B cell (primary cell): ENCODE measurements around the gene CBX8. TPM values are rescaled to one million over a fixed set of nuclear protein-coding genes. Genes with fewer than 3 reads are reported as not detected.

Source experiments
- ATAC-seq: fragments of 200-7000 bp; cut with Tn5 transposase; one replicate; pipeline ENCODE4 v1.10.0; 2021; ENCODE audit warnings: low read depth, mild to moderate bottlenecking, moderate number of reproducible peaks, moderate library complexity
- CTCF ChIA-PET: fragments of 350-600 bp; sonication (Branson Sonifier 250); formaldehyde crosslinking; loops from one replicate; lab custom pipeline; 2021; ENCODE audit warnings: antibody characterized with exemption, inconsistent platforms; lab: Charles Lee
- POLR2A ChIA-PET: fragments of 350-600 bp; sonication (Branson Sonifier 250); formaldehyde crosslinking; loops from one replicate; lab custom pipeline; 2021; ENCODE audit warnings: antibody characterized with exemption; lab: Charles Lee
- DNase-seq: peaks from one replicate; pipeline ENCODE4 v3.0.0; 2013
- H2AFZ ChIP-seq: 2 replicates; pipeline ENCODE4 v1.6.1; 2012; ENCODE audit warnings: mild to moderate bottlenecking, low read depth, low read length; ENCODE audit not compliant: insufficient read depth, poor library complexity, severe bottlenecking
- H3K27ac ChIP-seq, 2 donors: 1 replicate in 1 of 2; 2 replicates in 1 of 2; pipeline ENCODE4 v1.5.1; 2012 to 2013; ENCODE audit warnings: low read length in 2 of 2, mild to moderate bottlenecking in 2 of 2, moderate library complexity in 1 of 2
- H3K27me3 ChIP-seq, 4 experiments: fragments of 200-600 bp in 1 of 4; sonication (generic) in 1 of 4; replicated peaks in 1 of 4; 1 replicate in 2 of 4; 2 replicates in 2 of 4; pipeline versions ENCODE4 v1.6.1 to v1.7.0; 2013 to 2016; ENCODE audit warnings: low read length in 3 of 4, mild to moderate bottlenecking in 2 of 4, mixed read lengths in 1 of 4, moderate library complexity in 1 of 4; ENCODE audit not compliant: insufficient read depth in 4 of 4, control insufficient read depth in 3 of 4; ENCODE audit errors: control extremely low read depth in 1 of 4
- H3K36me3 ChIP-seq, 2 experiments: replicated peaks in 1 of 2; 1 replicate in 1 of 2; 2 replicates in 1 of 2; pipeline versions ENCODE4 v1.6.1 to v1.7.1; 2013; ENCODE audit warnings: low read length in 1 of 2; ENCODE audit not compliant: insufficient read depth in 2 of 2, control insufficient read depth in 1 of 2; ENCODE audit errors: control extremely low read depth in 1 of 2, extremely low read depth in 1 of 2
- H3K4me1 ChIP-seq, 2 donors: fragments of 200-600 bp in 1 of 2; sonication (generic) in 1 of 2; 1 replicate in 1 of 2; 2 replicates in 1 of 2; pipeline versions ENCODE4 v1.5.1 to v1.6.1; 2013 to 2017; ENCODE audit warnings: low read length in 2 of 2; ENCODE audit not compliant: control insufficient read depth in 2 of 2, insufficient read depth in 2 of 2
- H3K4me2 ChIP-seq: replicated peaks from 2 replicates; pipeline ENCODE3; 2012; ENCODE audit warnings: mild to moderate bottlenecking, low read depth, low read length; ENCODE audit not compliant: poor library complexity, severe bottlenecking
- H3K4me3 ChIP-seq, 5 experiments: fragments of 200-600 bp in 1 of 5; sonication (generic) in 1 of 5; 1 replicate in 3 of 5; 2 replicates in 2 of 5; pipeline versions ENCODE4 v1.5.1 to v1.7.0; 2011 to 2016; ENCODE audit warnings: low read length in 4 of 5, mild to moderate bottlenecking in 4 of 5, low read depth in 2 of 5, control low read depth in 1 of 5, moderate library complexity in 1 of 5; ENCODE audit not compliant: insufficient read depth in 1 of 5; ENCODE audit errors: control extremely low read depth in 1 of 5, extremely low read depth in 1 of 5
- H3K79me2 ChIP-seq: fragments of 200-600 bp; sonication (generic); one replicate; pipeline ENCODE4 v1.6.0; 2016; ENCODE audit warnings: low read length; ENCODE audit not compliant: control insufficient read depth, insufficient read depth
- H3K9ac ChIP-seq: fragments of 200-600 bp; sonication (generic); 2 replicates; pipeline ENCODE4 v1.6.1; 2017; ENCODE audit warnings: mild to moderate bottlenecking, low read length, moderate library complexity
- H3K9me3 ChIP-seq, 3 donors: one replicate each; pipeline versions ENCODE4 v1.6.1 to v1.7.1; 2013; ENCODE audit warnings: low read length in 2 of 3; ENCODE audit not compliant: control insufficient read depth in 2 of 3, insufficient read depth in 1 of 3; ENCODE audit errors: control extremely low read depth in 1 of 3
- H4K20me1 ChIP-seq: 2 replicates; pipeline ENCODE4 v1.6.0; 2012; ENCODE audit warnings: mild to moderate bottlenecking, low read length; ENCODE audit not compliant: insufficient read depth, control insufficient read depth, poor library complexity, severe bottlenecking
- H3K27ac Mint-ChIP-seq: one replicate; pipeline ENCODE4 v1.8.0; 2021; ENCODE audit warnings: mixed read lengths
- H3K27me3 Mint-ChIP-seq: one replicate; pipeline ENCODE4 v1.8.0; 2021; ENCODE audit warnings: mixed read lengths
- H3K4me1 Mint-ChIP-seq: one replicate; pipeline ENCODE4 v1.8.0; 2021; ENCODE audit warnings: mixed read lengths
- H3K4me3 Mint-ChIP-seq: one replicate; pipeline ENCODE4 v1.8.0; 2021; ENCODE audit warnings: mixed read lengths
- H3K9me3 Mint-ChIP-seq: one replicate; pipeline ENCODE4 v1.8.0; 2022; ENCODE audit warnings: mixed read lengths; ENCODE audit not compliant: insufficient read depth
- EZH2 ChIP-seq: IDR thresholded peaks from 2 replicates; pipeline ENCODE4 v1.6.1; 2012; ENCODE audit warnings: borderline replicate concordance, low read depth, mild to moderate bottlenecking, moderate library complexity, low read length; ENCODE audit not compliant: insufficient read depth, poor library complexity, severe bottlenecking
- WGBS: methylation state at CpG from one replicate; pipeline ENCODE4 v1.1.5; 2013; ENCODE audit warnings: missing lambda C conversion rate; ENCODE audit not compliant: insufficient coverage; 5-methylcytosine and 5-hydroxymethylcytosine counted together
- intact Hi-C: fragments of 100-400 bp; cut with micrococcal nuclease; formaldehyde crosslinking; loops from one replicate; pipeline ENCODE4 v1.10.0; 2022
- polyA plus RNA-seq: library from polyadenylated mRNA; depleted of rRNA; stranded (reverse); fragments of >200 nt; gene quantifications from 2 replicates; pipeline ENCODE4 v1.2.3, GENCODE V29; 2012
- total RNA-seq, 2 donors: library from RNA; stranded (reverse); fragments of 120-200 nt in 1 of 2; gene quantifications; 1 replicate in 1 of 2; 2 replicates in 1 of 2; pipeline versions ENCODE4 v1.2.3 to v1.2.4, GENCODE V29; 2013 to 2022
- TF ChIP-seq, protein P1 (sequence below): fragments of 200-600 bp; IDR thresholded peaks from one replicate; pipeline ENCODE4 v1.8.0; 2022; ENCODE audit warnings: antibody characterized with exemption, mild to moderate bottlenecking

Gene CBX8
- total and polyA plus RNA-seq, 2 donors (not counting 1 experiment from before 2014, with no cell fraction given), result 0.31 to 6.8 TPM

DNA sequence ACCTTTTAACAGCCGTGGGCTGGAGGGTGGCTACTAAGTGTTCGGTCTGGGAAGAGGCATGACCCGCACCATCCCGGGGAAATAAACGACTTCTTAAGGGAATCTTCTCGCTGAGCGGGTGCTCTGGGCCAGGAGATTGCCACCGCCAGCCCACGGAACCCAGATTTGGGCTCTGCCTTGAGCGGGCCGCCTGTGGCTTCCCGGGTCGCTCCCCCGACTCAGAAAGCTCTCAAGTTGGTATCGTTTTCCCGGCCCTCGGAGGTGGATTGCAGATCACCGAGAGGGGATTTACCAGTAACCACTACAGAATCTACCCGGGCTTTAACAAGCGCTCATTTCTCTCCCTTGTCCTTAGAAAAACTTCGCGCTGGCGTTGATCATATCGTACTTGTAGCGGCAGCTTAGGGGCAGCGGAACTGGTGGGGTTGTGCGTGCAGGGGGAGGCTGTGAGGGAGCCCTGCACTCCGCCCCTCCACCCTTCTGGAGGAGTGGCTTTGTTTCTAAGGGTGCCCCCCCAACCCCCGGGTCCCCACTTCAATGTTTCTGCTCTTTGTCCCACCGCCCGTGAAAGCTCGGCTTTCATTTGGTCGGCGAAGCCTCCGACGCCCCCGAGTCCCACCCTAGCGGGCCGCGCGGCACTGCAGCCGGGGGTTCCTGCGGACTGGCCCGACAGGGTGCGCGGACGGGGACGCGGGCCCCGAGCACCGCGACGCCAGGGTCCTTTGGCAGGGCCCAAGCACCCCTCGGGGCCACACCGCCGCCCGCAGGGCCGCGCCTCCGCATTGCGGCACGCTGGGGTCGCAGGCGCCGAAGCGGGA is 46.0 kb upstream of the CBX8 start:
- Mint-ChIP-seq H3K4me1 (peaks cover 43% of the 10 kb centered on the region), H3K27ac (peak overlapping the region; percentile 81), H3K4me3 (peak overlapping the region; percentile 79), H3K27me3 (peaks cover 25% of the 10 kb centered on the region), H3K9me3 (no peaks in the 10 kb centered on the region)
- Histone ChIP-seq H3K4me2 (peak overlapping the region; percentile 89), H3K9me3 (peaks cover 0 to 37% (median 0%) of the 10 kb centered on the region in 3 donors), H3K27ac (no peak overlapping the region), H4K20me1 (peaks cover 47% of the 10 kb centered on the region), H3K79me2 (peaks cover 4% of the 10 kb centered on the region), H3K9ac (peak overlapping the region; percentile 56), H3K36me3 (no peaks in the 10 kb centered on the region), H3K27me3 (peaks cover 0 to 78% (median 40%) of the 10 kb centered on the region in 4 experiments), H3K4me1 (peaks cover 58 to 65% of the 10 kb centered on the region in 2 donors), H2AFZ (peak overlapping the region; percentile 43), H3K4me3 (peak overlapping the region in 3 of 5 experiments; percentile 29 to 43 (median 36))
- ChIA-PET CTCF (interaction anchor here (0.8 to 4.0 kb wide), 9 partner anchors 9 to 151 kb away, joined by 3 to 19 read pairs (median 4); partner anchors contain the start of gene CBX8), POLR2A (interaction anchor here (1.1 to 6.9 kb wide), 2 partner anchors 36 to 46 kb away, joined by 3 to 45 read pairs; partner anchors contain the start of gene CBX8)
- DNase-seq (peak; percentile 71), ATAC-seq (no peak)
- TF ChIP-seq, protein P1, sequence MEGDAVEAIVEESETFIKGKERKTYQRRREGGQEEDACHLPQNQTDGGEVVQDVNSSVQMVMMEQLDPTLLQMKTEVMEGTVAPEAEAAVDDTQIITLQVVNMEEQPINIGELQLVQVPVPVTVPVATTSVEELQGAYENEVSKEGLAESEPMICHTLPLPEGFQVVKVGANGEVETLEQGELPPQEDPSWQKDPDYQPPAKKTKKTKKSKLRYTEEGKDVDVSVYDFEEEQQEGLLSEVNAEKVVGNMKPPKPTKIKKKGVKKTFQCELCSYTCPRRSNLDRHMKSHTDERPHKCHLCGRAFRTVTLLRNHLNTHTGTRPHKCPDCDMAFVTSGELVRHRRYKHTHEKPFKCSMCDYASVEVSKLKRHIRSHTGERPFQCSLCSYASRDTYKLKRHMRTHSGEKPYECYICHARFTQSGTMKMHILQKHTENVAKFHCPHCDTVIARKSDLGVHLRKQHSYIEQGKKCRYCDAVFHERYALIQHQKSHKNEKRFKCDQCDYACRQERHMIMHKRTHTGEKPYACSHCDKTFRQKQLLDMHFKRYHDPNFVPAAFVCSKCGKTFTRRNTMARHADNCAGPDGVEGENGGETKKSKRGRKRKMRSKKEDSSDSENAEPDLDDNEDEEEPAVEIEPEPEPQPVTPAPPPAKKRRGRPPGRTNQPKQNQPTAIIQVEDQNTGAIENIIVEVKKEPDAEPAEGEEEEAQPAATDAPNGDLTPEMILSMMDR, result peak; percentile 25
- TF ChIP-seq EZH2, result peak; percentile 95
- 3% methylated on average over 57 of the region's 66 CpGs for WGBS
- intact Hi-C loops, result loop anchor here (1.0 to 5.0 kb wide), 2 partner anchors 29 to 89 kb away; no protein-coding TSS in a partner anchor
